SK-N-SH treated with all-trans-retinoic acid at 6 μM for 48 hours (cell line): ENCODE measurements around the gene ADGRB3.

Source experiments
- ATAC-seq: fragments of 200-7000 bp; cut with Tn5 transposase; 3 replicates; pipeline ENCODE4 v1.9.1; 2020; ENCODE audit warnings: mild to moderate bottlenecking, moderate library complexity
- ARNTL ChIP-seq: fragments of 450-650 bp; formaldehyde crosslinking; IDR thresholded peaks from 2 replicates; pipeline ENCODE4 v1.5.0; 2020; ENCODE audit warnings: low read depth, mild to moderate bottlenecking, moderate library complexity, borderline replicate concordance
- BACH2 ChIP-seq: fragments of 250-450 bp; sonication (Bioruptor Pico); IDR thresholded peaks from 2 replicates; pipeline ENCODE4 v1.9.0; 2021; ENCODE audit warnings: mild to moderate bottlenecking, borderline replicate concordance
- CREB5 ChIP-seq: fragments of 250-450 bp; sonication (Bioruptor Pico); IDR thresholded peaks from 2 replicates; pipeline ENCODE4 v1.5.1; 2020; ENCODE audit warnings: low read depth, mild to moderate bottlenecking, moderate library complexity
- CSDC2 ChIP-seq: fragments of 250-450 bp; sonication (Bioruptor Pico); IDR thresholded peaks from 2 replicates; pipeline ENCODE4 v1.5.0; 2020; ENCODE audit warnings: mild to moderate bottlenecking, moderate library complexity
- CSRNP3 ChIP-seq: fragments of 250-450 bp; sonication (Bioruptor Pico); IDR thresholded peaks from 2 replicates; pipeline ENCODE4 v1.5.1; 2021; ENCODE audit warnings: mild to moderate bottlenecking, moderate library complexity
- ESRRG ChIP-seq: fragments of 250-450 bp; sonication (Bioruptor Pico); IDR thresholded peaks from 2 replicates; pipeline ENCODE4 v1.6.1; 2021; ENCODE audit warnings: mild to moderate bottlenecking
- GLIS3 ChIP-seq: fragments of 250-450 bp; sonication (Bioruptor Pico); IDR thresholded peaks from 2 replicates; pipeline ENCODE4 v1.5.0; 2020; ENCODE audit warnings: mild to moderate bottlenecking, moderate library complexity
- ISL1 ChIP-seq: fragments of 250-450 bp; sonication (Bioruptor Pico); IDR thresholded peaks from 2 replicates; pipeline ENCODE4 v2.1.2; 2022; ENCODE audit warnings: mild to moderate bottlenecking, moderate library complexity
- OSR1 ChIP-seq: fragments of 250-450 bp; sonication (Bioruptor Pico); IDR thresholded peaks from 2 replicates; pipeline ENCODE4 v1.8.0; 2022; ENCODE audit warnings: moderate library complexity, mild to moderate bottlenecking, inconsistent platforms
- POU6F1 ChIP-seq: fragments of 250-450 bp; sonication (Bioruptor Pico); IDR thresholded peaks from 2 replicates; pipeline ENCODE4 v1.8.0; 2021; ENCODE audit warnings: low read depth, mild to moderate bottlenecking, moderate library complexity, borderline replicate concordance
- PPARA ChIP-seq: fragments of 250-450 bp; sonication (Bioruptor Pico); IDR thresholded peaks from 2 replicates; pipeline ENCODE4 v1.5.0; 2020; ENCODE audit warnings: mild to moderate bottlenecking, borderline replicate concordance
- RARB ChIP-seq: fragments of 250-450 bp; sonication (Bioruptor Pico); IDR thresholded peaks from 2 replicates; pipeline ENCODE4 v1.8.0; 2021; ENCODE audit warnings: mild to moderate bottlenecking, moderate library complexity
- SNAI2 ChIP-seq: fragments of 250-450 bp; sonication (Bioruptor Pico); IDR thresholded peaks from 2 replicates; pipeline ENCODE4 v1.5.0; 2020; ENCODE audit warnings: mild to moderate bottlenecking, moderate library complexity
- TCF4 ChIP-seq: fragments of 250-450 bp; sonication (Bioruptor Pico); IDR thresholded peaks from 2 replicates; pipeline ENCODE4 v1.8.0; 2021; ENCODE audit warnings: mild to moderate bottlenecking, moderate library complexity, borderline replicate concordance
- TOX ChIP-seq: fragments of 250-450 bp; sonication (Bioruptor Pico); IDR thresholded peaks from 2 replicates; pipeline ENCODE4 v1.8.0; 2021; ENCODE audit warnings: mild to moderate bottlenecking, moderate library complexity, borderline replicate concordance
- TSHZ2 ChIP-seq: fragments of 250-450 bp; sonication (Bioruptor Pico); IDR thresholded peaks from 2 replicates; pipeline ENCODE4 v1.5.0; 2020; ENCODE audit warnings: mild to moderate bottlenecking, moderate library complexity
- ZC3H10 ChIP-seq: fragments of 250-450 bp; sonication (Bioruptor Pico); IDR thresholded peaks from 2 replicates; pipeline ENCODE4 v1.5.1; 2021; ENCODE audit warnings: mild to moderate bottlenecking, moderate library complexity
- ZFP30 ChIP-seq: fragments of 450-650 bp; formaldehyde crosslinking; IDR thresholded peaks from 2 replicates; pipeline ENCODE4 v1.5.0; 2022; ENCODE audit warnings: mild to moderate bottlenecking, moderate library complexity
- ZNF565 ChIP-seq: fragments of 450-650 bp; formaldehyde crosslinking; conservative IDR thresholded peaks from 2 replicates; pipeline ENCODE4 v1.5.0; 2020; ENCODE audit warnings: low read depth, mild to moderate bottlenecking, moderate library complexity
- ZNF70 ChIP-seq: fragments of 450-650 bp; formaldehyde crosslinking; IDR thresholded peaks from 2 replicates; pipeline ENCODE4 v1.5.0; 2020; ENCODE audit warnings: mild to moderate bottlenecking, moderate library complexity
- ZNF8 ChIP-seq: fragments of 450-650 bp; formaldehyde crosslinking; IDR thresholded peaks from 2 replicates; pipeline ENCODE4 v1.5.0; 2020; ENCODE audit warnings: mild to moderate bottlenecking, moderate library complexity

Gene ADGRB3

GRCh38 chr6:68951270-68951669 is 316.2 kb downstream of the ADGRB3 start:
- TF ChIP-seq CREB5 (CRISPR knock-in tag) (no peak), CSDC2 (CRISPR knock-in tag) (no peak), RARB (CRISPR knock-in tag) (no peak), TSHZ2 (no peak), CSRNP3 (CRISPR knock-in tag) (no peak), ZNF8 (no peak), TCF4 (no peak), BACH2 (CRISPR knock-in tag) (no peak), ISL1 (CRISPR knock-in tag) (no peak)
- ATAC-seq = no peak

- ATAC-seq = peak; percentile 73
- TF ChIP-seq TOX (no peak), RARB (CRISPR knock-in tag) (no peak), ZNF8 (peak; percentile 98), ISL1 (CRISPR knock-in tag) (peak; percentile 36), ZFP30 (CRISPR knock-in tag) (no peak)
These were observed 323.2 kb downstream of the ADGRB3 start for GRCh38 chr6:68958327-68958726.

- ATAC-seq = peak; percentile 56; the same call in 2 of the 3 replicates
These were observed 332.6 kb downstream of the ADGRB3 start for GRCh38 chr6:68967549-68968300.

GRCh38 chr6:68968301-68968649 is 333.2 kb downstream of the ADGRB3 start:
- no peak for ATAC-seq
- TF ChIP-seq ZNF565 (CRISPR knock-in tag) (no peak), POU6F1 (no peak), ISL1 (CRISPR knock-in tag) (no peak), TSHZ2 (no peak), CSDC2 (CRISPR knock-in tag) (no peak), ARNTL (no peak), SNAI2 (CRISPR knock-in tag) (no peak), GLIS3 (no peak), ZNF8 (no peak), OSR1 (no peak), ZC3H10 (CRISPR knock-in tag) (no peak), ZNF70 (CRISPR knock-in tag) (no peak), PPARA (CRISPR knock-in tag) (no peak), RARB (CRISPR knock-in tag) (no peak), ZFP30 (CRISPR knock-in tag) (no peak), CREB5 (CRISPR knock-in tag) (no peak)

More at GRCh38 chr6:68967549-68968300, 332.6 kb downstream of the ADGRB3 start:
- TF ChIP-seq BACH2 (CRISPR knock-in tag) = no peak
- no peak for TF ChIP-seq CSRNP3 (CRISPR knock-in tag)
- no peak for TF ChIP-seq ESRRG (CRISPR knock-in tag)
